ENCODE results near the gene APOB. TPM values are rescaled to one million over a fixed set of nuclear protein-coding genes. Genes with fewer than 3 reads are reported as not detected.

The APOB gene
- total and polyA plus RNA-seq, 2 of the 13 experiments (the other 11 are each of a cell fraction or from before 2014, with no cell fraction given): 1,569 to 2,515 TPM

GRCh38 chr2:21040468-21041377 is 3.1 kb downstream of the APOB start (continued):
- TF ChIP-seq ZNF280D (CRISPR knock-in tag; IDR thresholded peaks at IDR 0.05) (peak; percentile 28; the same call in 1 of the 2 replicates), ZNF710 (CRISPR knock-in tag; IDR thresholded peaks at IDR 0.05; ENCODE audit: borderline replicate concordance) (no peak), TP53 (CRISPR knock-in tag; conservative IDR thresholded peaks at IDR 0.05) (no peak), DR1 (CRISPR knock-in tag; IDR thresholded peaks at IDR 0.05) (no peak), ZSCAN9 (CRISPR knock-in tag; IDR thresholded peaks at IDR 0.05; ENCODE audit: borderline replicate concordance) (0 out of 2 replicates have a peak, but pooled peaks have one; percentile 32), ZNF724P (CRISPR knock-in tag; IDR thresholded peaks at IDR 0.05; ENCODE audit: borderline replicate concordance) (peak; percentile 61; the same call in 1 of the 2 replicates), NFIC (IDR thresholded peaks at IDR 0.05; ENCODE audit: low read length) (peak; percentile 43; the same call in 1 of the 2 replicates), ZNF605 (CRISPR knock-in tag; IDR thresholded peaks at IDR 0.05) (0 out of 2 replicates have a peak, but pooled peaks have one; percentile 4), ZNF609 (CRISPR knock-in tag; IDR thresholded peaks at IDR 0.05; ENCODE audit: borderline replicate concordance) (no peak), ZNF598 (CRISPR knock-in tag; IDR thresholded peaks at IDR 0.05; ENCODE audit: borderline replicate concordance) (0 out of 2 replicates have a peak, but pooled peaks have one; percentile 38), PITX1 (CRISPR knock-in tag; IDR thresholded peaks at IDR 0.05) (peak; percentile 54; the same call in 1 of the 2 replicates), XRCC5 (optimal IDR thresholded peaks at IDR 0.05; ENCODE audit: low read length) (peak; percentile 34), SMAD9 (CRISPR knock-in tag; IDR thresholded peaks at IDR 0.05) (no peak), HOXA7 (CRISPR knock-in tag; IDR thresholded peaks at IDR 0.05) (no peak), ZNF136 (CRISPR knock-in tag; IDR thresholded peaks at IDR 0.05; ENCODE audit: low read depth) (no peak), ZNF296 (CRISPR knock-in tag; conservative IDR thresholded peaks at IDR 0.05) (0 out of 2 replicates have a peak, but pooled peaks have one; percentile 38)

Measured in HepG2 (cell line).